Upper lobe of left lung (tissue), 6 donors: ENCODE data around the gene TMEM109. TPM values are rescaled to one million over a fixed set of nuclear protein-coding genes. Genes with fewer than 3 reads are reported as not detected.
A peak's percentile ranks its signal among the peaks of the same experiment; 100 is the strongest.

Experiments
- ATAC-seq, 2 donors: fragments of 200-7000 bp; cut with Tn5 transposase; one replicate each; pipeline ENCODE4 v1.9.1; 2022; ENCODE audit warnings: mild to moderate bottlenecking in 2 of 2, moderate library complexity in 2 of 2; ENCODE audit not compliant: low FRiP score in 2 of 2
- DNase-seq, 2 donors: peaks; one replicate each; pipeline ENCODE4 v3.0.0-alpha.2; 2019 to 2020
- H3K27ac ChIP-seq, 4 donors: fragments of 200-600 bp; sonication (generic); one replicate each; pipeline ENCODE4 v1.5.1; 2016 to 2019
- H3K27me3 ChIP-seq, 4 donors: fragments of 200-600 bp; sonication (generic); one replicate each; pipeline ENCODE4 v1.5.1; 2017 to 2019
- H3K36me3 ChIP-seq, 4 donors: fragments of 200-600 bp; sonication (generic); one replicate each; pipeline ENCODE4 v1.5.1; 2016 to 2019
- H3K4me1 ChIP-seq, 4 donors: fragments of 200-600 bp; sonication (generic); one replicate each; pipeline ENCODE4 v1.5.1; 2018 to 2019
- H3K4me3 ChIP-seq, 4 donors: fragments of 200-600 bp; sonication (generic); one replicate each; pipeline ENCODE4 v1.5.1; 2017 to 2019; ENCODE audit warnings: mild to moderate bottlenecking in 2 of 4, moderate library complexity in 1 of 4
- H3K9me3 ChIP-seq, 4 donors: fragments of 200-600 bp; sonication (generic); one replicate each; pipeline ENCODE4 v1.5.1; 2018 to 2019
- EP300 ChIP-seq, 4 donors: sonication (generic); formaldehyde crosslinking; IDR thresholded peaks; one replicate each; pipeline ENCODE4 v1.5.1; 2017; ENCODE audit warnings: antibody characterized with exemption in 4 of 4, control low read depth in 2 of 4
- POLR2A ChIP-seq, 4 donors: fragments of 450-650 bp; IDR thresholded peaks; one replicate each; pipeline ENCODE4 v1.5.1; 2016 to 2017; ENCODE audit warnings: antibody characterized with exemption in 4 of 4, mild to moderate bottlenecking in 2 of 4
- POLR2AphosphoS5 ChIP-seq, 2 donors: sonication (generic); formaldehyde crosslinking; IDR thresholded peaks; one replicate each; pipeline ENCODE4 v1.5.1; 2017; ENCODE audit warnings: antibody characterized with exemption in 2 of 2
- WGBS, 2 donors: methylation state at CpG; one replicate each; pipeline ENCODE4 v1.1.5; 2017 to 2018; 5-methylcytosine and 5-hydroxymethylcytosine counted together
- total RNA-seq, 6 donors: library from RNA; depleted of rRNA in 4 of 6; stranded (reverse); fragments of >200 nt in 4 of 6; gene quantifications; one replicate each; pipeline versions ENCODE4 v1.1.0 to v1.2.1, GENCODE V29; 2016 to 2021
- TF ChIP-seq, protein P1 (sequence below), 6 experiments: fragments of 450-650 bp in 4 of 6; fragments of 200-600 bp in 2 of 6; sonication (generic) in 2 of 6; IDR thresholded peaks; one replicate each; pipeline ENCODE4 v1.5.1; 2016 to 2019; ENCODE audit warnings: antibody characterized with exemption in 6 of 6
- donor health status: DM: no; HTN: no; CAD: no; lungs with moderate emphysema.
- donor health status: DM: no; HTN: yes; CAD: no; lungs with severe emphysema.

The TMEM109 gene
- total RNA-seq, 6 donors from 2014 or later = 27.2 to 153 (median 129) TPM

DNA sequence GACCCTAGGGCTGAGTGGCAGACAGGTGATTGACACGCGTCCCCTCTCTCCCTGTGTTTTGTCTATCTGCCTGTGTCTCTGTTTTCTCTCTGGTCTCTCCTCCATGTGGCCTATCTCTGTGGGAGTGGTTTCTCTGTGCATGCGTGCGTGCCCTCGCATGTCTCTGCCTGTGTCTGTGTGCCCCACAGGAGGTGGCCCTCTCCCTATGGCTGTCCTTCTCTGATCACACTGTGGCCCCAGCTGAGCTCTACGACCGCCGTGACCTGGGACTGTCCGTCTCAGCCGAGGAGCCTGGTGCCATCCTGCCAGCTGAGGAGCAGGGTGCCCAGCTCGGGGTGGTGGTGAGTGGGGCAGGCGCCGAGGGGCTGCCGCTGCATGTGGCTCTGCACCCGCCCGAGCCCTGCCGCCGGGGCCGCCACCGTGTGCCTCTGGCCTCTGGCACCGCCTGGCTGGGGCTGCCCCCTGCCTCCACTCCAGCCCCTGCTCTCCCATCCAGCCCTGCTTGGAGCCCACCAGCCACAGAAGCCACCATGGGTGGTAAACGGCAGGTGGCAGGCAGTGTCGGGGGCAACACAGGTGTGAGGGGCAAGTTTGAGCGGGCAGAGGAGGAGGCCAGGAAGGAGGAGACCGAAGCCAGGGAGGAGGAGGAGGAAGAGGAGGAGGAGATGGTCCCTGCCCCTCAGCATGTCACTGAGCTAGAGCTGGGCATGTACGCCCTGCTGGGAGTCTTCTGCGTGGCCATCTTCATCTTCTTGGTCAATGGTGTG is 21.9 kb downstream of the TMEM109 start:
- no peaks in the 10 kb centered on the region for H3K9me3 ChIP-seq
- peaks cover 0 to 42% (median 23%) of the 10 kb centered on the region in 4 donors for H3K36me3 ChIP-seq
- WGBS, 2 donors = 87 to 90% methylated on average over 16 to 27 of the region's 27 CpGs
- peaks cover 14 to 35% (median 18%) of the 10 kb centered on the region in 4 donors for H3K4me1 ChIP-seq
- no peaks in the 10 kb centered on the region for H3K27me3 ChIP-seq
- H3K27ac ChIP-seq = peak overlapping the region; percentile 76 to 90 (median 82)
- DNase-seq = peak in 1 of 2 donors; percentile 82
- TF ChIP-seq POLR2A (IDR thresholded peaks at IDR 0.05) (no peak), POLR2AphosphoS5 (IDR thresholded peaks at IDR 0.05) (no peak), EP300 (IDR thresholded peaks at IDR 0.05) (no peak)
- TF ChIP-seq, protein P1, sequence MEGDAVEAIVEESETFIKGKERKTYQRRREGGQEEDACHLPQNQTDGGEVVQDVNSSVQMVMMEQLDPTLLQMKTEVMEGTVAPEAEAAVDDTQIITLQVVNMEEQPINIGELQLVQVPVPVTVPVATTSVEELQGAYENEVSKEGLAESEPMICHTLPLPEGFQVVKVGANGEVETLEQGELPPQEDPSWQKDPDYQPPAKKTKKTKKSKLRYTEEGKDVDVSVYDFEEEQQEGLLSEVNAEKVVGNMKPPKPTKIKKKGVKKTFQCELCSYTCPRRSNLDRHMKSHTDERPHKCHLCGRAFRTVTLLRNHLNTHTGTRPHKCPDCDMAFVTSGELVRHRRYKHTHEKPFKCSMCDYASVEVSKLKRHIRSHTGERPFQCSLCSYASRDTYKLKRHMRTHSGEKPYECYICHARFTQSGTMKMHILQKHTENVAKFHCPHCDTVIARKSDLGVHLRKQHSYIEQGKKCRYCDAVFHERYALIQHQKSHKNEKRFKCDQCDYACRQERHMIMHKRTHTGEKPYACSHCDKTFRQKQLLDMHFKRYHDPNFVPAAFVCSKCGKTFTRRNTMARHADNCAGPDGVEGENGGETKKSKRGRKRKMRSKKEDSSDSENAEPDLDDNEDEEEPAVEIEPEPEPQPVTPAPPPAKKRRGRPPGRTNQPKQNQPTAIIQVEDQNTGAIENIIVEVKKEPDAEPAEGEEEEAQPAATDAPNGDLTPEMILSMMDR (IDR thresholded peaks at IDR 0.05) = no peak
- ATAC-seq = no peak
- no peak overlapping the region for H3K4me3 ChIP-seq

DNA sequence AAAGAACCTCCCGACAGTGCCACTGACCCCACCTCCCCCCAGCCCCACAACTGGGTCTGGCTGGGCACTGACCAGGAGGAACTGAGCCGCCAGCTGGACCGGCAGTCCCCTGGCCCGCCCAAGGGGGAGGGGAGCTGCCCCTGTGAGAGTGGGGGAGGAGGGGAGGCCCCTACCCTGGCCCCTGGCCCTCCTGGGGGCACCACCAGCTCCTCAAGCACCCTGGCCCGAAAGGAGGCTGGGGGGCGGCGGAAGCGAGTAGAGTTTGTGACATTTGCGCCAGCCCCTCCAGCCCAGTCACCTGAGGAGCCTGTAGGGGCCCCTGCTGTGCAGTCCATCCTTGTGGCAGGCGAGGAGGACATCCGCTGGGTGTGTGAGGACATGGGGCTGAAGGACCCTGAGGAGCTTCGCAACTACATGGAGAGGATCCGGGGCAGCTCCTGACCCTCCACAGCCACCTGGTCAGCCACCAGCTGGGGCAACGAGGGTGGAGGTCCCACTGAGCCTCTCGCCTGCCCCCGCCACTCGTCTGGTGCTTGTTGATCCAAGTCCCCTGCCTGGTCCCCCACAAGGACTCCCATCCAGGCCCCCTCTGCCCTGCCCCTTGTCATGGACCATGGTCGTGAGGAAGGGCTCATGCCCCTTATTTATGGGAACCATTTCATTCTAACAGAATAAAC is 22.6 kb downstream of the TMEM109 start:
- 86 to 93% methylated on average over 10 to 14 of the region's 18 CpGs for WGBS, 2 donors
- ATAC-seq (no peak), DNase-seq (peak in 1 of 2 donors; percentile 71)
- peak overlapping the region; percentile 76 to 90 (median 82) for H3K27ac ChIP-seq
- peaks cover 0 to 50% (median 30%) of the 10 kb centered on the region in 4 donors for H3K36me3 ChIP-seq
- TF ChIP-seq POLR2AphosphoS5 (IDR thresholded peaks at IDR 0.05) = no peak
- TF ChIP-seq, protein P1 (IDR thresholded peaks at IDR 0.05) = no peak
- H3K27me3 ChIP-seq = no peaks in the 10 kb centered on the region
- peaks cover 14 to 35% (median 18%) of the 10 kb centered on the region in 4 donors for H3K4me1 ChIP-seq
- H3K9me3 ChIP-seq = no peaks in the 10 kb centered on the region
- H3K4me3 ChIP-seq = no peak overlapping the region

DNA sequence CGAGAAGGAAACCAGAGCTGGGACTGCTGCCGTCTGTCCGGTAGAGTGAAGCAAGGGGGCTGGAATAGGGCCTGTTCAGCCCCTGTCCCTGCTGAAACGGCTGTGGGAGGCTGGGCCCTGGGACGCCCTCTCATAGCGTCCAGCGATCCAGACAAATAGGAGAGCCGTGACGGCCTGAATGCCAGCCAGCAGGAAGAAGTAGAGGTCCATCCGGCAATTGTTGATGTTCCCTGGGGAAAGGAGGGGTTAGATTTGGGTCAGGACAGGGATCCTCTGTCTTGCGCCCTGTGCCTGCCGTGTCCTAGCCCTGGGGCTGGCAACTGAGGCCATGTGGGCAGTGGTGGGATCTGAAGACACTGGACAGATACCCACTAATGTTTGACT is 23.2 kb downstream of the TMEM109 start:
- no peak overlapping the region for H3K4me3 ChIP-seq
- no peaks in the 10 kb centered on the region for H3K9me3 ChIP-seq
- H3K27ac ChIP-seq = peak overlapping the region; percentile 76 to 90 (median 82)
- WGBS, 2 donors = 60 to 71% methylated on average over 12 of the region's 12 CpGs
- ATAC-seq (no peak), DNase-seq (peak in 1 of 2 donors; percentile 28)
- H3K27me3 ChIP-seq = no peaks in the 10 kb centered on the region
- peaks cover 4 to 55% (median 36%) of the 10 kb centered on the region in 4 donors for H3K36me3 ChIP-seq
- TF ChIP-seq EP300 (IDR thresholded peaks at IDR 0.05) (no peak), POLR2AphosphoS5 (IDR thresholded peaks at IDR 0.05) (peak in 1 of 2 donors; percentile 38)
- H3K4me1 ChIP-seq = peaks cover 14 to 36% (median 18%) of the 10 kb centered on the region in 4 donors

DNA sequence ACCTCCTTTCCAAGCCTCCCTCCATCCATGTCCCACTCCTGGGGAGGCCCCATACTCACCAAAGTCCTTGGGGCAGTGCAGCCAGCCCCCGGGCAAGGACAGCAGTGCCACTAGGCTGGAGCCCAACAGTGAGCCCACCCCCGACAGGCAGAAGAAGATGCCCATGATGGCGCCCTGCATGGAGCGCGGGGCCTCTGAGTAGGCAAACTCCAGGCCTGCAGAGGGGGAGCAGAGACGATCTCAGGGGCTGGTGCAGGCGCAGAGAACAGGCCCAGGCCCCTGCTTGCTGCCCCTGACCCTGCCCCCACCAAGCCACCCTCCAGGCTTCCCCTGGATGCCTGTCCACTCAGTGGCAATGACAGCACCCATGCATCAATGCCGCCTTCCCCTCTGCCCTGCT is 23.9 kb downstream of the TMEM109 start:
- peaks cover 5 to 62% (median 38%) of the 10 kb centered on the region in 4 donors for H3K36me3 ChIP-seq

DNA sequence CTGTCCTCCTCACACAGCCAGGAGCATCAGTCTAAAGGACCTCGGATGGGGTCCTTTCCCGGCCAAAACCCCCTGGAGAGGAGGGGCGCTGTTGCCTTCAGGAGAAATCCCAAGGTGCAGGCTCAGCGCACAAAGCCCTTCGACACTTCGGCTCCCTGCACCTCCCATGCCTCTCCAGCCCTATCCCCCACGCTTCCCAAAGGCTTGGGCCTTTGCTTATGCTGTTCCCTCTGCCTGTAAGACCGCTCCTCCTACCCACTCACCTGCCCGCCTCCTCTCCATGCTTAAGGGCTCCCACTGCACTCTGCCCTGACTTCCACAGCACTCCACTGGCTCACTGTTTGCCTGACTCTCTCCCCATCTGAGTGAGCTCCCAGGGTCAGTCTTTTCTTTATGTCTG is 24.5 kb downstream of the TMEM109 start:
- no peaks in the 10 kb centered on the region for H3K9me3 ChIP-seq
- H3K36me3 ChIP-seq = peaks cover 5 to 68% (median 42%) of the 10 kb centered on the region in 4 donors
- H3K27me3 ChIP-seq = no peaks in the 10 kb centered on the region
- H3K4me3 ChIP-seq = no peak overlapping the region
- TF ChIP-seq, protein P1 (IDR thresholded peaks at IDR 0.05) = no peak
- TF ChIP-seq POLR2AphosphoS5 (IDR thresholded peaks at IDR 0.05) (no peak), EP300 (IDR thresholded peaks at IDR 0.05) (no peak), POLR2A (IDR thresholded peaks at IDR 0.05) (no peak)
- peaks cover 14 to 49% (median 26%) of the 10 kb centered on the region in 4 donors for H3K4me1 ChIP-seq
- peak overlapping the region in 1 of 4 donors; percentile 82 for H3K27ac ChIP-seq
- DNase-seq (no peak), ATAC-seq (no peak)
- 89 to 90% methylated on average over 9 of the region's 9 CpGs for WGBS, 2 donors

More for the DNA sequence above, 23.9 kb downstream of the TMEM109 start:
- no peaks in the 10 kb centered on the region for H3K9me3 ChIP-seq
- peaks cover 14 to 42% (median 22%) of the 10 kb centered on the region in 4 donors for H3K4me1 ChIP-seq
- no peaks in the 10 kb centered on the region for H3K27me3 ChIP-seq
- H3K4me3 ChIP-seq = no peak overlapping the region
- ATAC-seq (no peak), DNase-seq (peak in 1 of 2 donors; percentile 60)
- TF ChIP-seq, protein P1 (IDR thresholded peaks at IDR 0.05) = no peak
- no peak for TF ChIP-seq POLR2A (IDR thresholded peaks at IDR 0.05)
- no peak for TF ChIP-seq POLR2AphosphoS5 (IDR thresholded peaks at IDR 0.05)
- no peak for TF ChIP-seq EP300 (IDR thresholded peaks at IDR 0.05)
- H3K27ac ChIP-seq = peak overlapping the region; percentile 76 to 90 (median 82)
- WGBS, 2 donors = 93 to 100% methylated on average over 3 to 8 of the region's 8 CpGs
